GDM1 (cell line): ENCODE results near the gene ARL14.
"Not testable (repeated sequence)": the region's sequence is repeated elsewhere in the genome, so short reads cannot be mapped to it uniquely, and the experiment has no call there.

Source experiments
- DNase-seq: peaks from one replicate; lab custom pipeline; 2025; lab: John Stamatoyannopoulos, UW

ARL14 gene

DNA sequence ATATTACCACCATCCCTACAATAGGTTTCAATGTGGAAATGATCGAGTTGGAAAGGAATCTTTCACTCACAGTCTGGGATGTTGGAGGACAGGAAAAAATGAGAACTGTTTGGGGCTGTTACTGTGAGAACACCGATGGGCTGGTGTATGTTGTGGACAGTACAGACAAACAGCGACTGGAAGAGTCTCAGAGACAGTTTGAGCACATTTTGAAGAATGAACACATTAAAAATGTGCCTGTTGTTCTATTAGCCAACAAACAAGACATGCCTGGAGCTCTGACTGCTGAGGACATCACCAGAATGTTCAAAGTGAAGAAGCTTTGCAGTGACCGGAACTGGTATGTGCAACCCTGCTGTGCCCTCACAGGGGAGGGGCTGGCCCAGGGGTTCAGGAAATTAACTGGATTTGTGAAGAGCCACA is 510 bp downstream of the ARL14 start:
- no peak for DNase-seq

DNA sequence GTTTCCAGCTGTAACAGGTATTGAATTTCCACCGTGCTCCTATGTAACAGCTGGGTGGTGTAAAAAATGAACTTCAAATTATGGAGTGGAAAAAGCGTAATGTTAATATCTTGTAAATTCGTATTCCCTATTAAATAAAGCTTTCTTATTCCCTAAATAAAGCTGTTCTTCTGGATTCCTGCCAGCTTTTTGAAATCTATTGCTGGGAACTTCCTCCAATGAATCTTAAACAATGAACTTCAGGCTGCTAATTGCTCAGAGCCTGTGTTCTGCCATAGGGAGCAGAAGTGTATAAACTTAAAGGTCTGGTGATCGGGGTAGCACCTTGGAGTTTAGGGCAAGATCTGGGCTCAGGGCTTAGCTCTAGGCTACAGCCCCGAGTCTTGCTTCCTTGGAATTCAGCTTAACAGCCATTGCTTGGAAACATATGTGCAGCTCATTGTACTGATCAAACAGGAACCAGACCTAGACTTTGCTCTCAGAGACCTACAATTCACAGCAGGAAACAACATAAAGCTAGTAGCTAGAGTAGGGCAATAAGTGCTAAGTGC is 1.4 kb downstream of the ARL14 start:
- DNase-seq, result no peak

GRCh38 chr3:160684368-160684740 is 7.4 kb downstream of the ARL14 start:
- DNase-seq, result no peak

DNA sequence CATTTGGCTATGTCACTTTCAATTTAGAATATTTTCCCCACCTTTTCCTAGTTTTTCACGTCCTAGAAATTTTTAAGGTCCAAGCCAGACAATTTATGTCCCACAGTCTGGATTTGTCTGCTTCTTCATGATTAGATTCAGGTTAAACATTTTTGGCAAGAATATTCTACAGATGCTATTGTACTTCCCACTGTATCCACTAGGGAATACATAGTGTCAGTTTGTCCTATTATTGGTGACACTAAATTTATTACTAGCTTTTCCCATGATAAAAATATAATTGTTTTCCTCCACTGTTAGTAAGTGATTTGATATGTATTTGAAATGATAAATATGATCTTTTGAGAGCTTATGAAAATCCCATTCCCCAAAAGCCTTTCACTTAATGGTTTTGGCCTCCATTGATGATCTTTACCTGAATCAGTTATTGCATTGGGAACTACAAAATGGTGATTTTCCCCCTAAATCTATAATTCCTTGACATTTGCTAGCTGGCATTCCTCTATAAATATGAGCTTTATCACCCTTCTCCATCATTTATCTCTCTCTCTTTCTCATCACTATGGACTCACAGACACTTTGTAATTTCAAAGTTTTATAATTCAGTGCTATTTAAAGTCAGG is 8.3 kb downstream of the ARL14 start:
- no peak for DNase-seq

GRCh38 chr3:160686955-160687535 is 10.1 kb downstream of the ARL14 start:
- no peak for DNase-seq

DNA sequence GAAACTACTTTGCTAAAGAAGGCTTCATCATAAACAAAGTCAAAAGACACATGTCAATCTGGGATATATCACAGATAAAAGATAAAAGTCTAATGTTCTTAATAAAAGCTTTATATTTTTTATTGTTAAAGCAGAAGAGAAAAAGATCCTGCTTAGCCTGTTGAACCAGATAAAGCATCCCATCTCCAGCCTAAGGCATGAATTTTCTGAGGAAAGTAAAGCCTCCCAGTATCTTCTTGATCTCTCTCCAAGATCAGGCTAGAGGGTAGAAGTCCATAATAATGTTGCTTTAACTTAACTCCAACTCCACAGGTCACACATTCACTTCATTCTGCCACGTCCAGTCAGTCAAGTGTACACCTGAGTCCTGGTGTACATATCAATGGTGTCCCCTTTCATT is 14.2 kb downstream of the ARL14 start:
- DNase-seq, result no peak

DNA sequence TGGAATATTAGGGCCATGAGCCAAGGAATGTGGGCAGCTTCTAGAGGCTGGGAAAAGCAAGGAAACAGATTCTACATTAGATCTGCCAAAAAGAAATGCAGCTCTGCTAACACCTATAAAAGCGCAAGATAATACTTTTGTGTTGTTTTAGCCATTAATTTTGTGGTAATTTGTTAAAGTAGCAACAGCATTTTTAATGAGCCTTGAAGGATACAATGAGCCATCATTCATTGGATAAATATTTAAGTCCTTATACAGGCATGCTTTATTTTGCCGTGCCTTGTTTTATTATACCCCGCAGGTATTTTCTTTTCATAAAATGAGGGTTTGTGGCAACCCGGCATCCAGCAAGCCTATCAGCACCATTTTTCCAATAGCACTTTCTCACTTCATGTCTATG is 15.0 kb downstream of the ARL14 start:
- no peak for DNase-seq

DNA sequence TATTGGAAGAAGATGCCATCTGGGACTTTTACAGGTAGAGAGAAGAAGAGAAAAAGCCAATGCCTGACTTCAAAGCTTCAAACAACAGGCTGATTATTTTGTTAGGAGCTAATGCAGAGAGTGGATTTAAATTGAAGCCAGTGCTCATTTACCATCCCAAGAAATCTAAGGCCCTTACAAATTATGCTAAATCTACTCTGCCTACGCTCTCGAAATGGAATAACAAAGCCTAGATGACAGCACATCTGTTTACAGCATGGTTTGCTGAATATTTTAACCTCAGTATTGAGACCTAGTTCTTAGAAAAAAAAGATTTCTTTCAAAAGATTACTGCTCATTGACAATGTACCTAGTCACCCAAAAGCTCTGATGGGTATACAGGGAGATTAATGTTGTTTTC is 16.2 kb downstream of the ARL14 start:
- no peak for DNase-seq

DNA sequence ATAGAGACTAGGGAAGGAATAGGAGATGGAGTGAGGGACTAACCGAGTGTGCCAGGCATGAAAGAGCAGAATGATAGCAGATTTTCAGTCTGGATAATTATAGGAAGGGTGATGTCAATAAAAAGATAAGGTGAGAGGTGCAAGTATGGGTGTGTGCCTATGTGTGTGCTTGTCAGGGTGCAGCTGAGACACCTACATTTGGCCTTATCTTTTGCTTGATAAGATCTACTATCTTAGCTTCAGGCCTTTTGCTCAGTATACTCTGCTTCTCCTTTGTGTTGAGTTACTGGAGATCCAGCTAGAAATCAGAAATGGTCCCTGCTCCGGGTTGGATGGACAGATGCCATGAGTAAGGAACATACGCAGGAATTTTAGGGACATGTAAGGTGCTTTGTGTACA is 17.4 kb downstream of the ARL14 start:
- DNase-seq, result no peak

DNA sequence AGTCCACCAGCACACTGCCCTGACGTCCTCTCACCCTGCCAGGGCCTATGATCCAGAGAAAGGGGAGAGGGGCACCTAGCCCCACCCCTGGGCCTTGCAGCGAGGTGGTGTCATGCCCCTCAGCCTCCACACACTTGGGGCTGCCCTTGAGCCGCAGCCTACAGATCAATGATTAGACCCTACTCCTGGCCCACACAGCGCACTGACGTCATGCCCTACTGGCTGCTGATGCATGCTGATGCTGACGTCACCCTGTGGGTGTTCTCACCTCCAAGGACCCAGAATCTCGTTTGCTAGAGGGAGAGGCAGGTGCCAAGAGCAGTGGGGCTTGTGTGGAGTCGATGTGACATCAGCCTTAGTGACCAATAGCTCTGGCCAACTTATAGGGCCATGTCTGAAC is 18.0 kb downstream of the ARL14 start:
- no peak for DNase-seq

- no peak for DNase-seq
Observed at GRCh38 chr3:160695915-160696327, 19.0 kb downstream of the ARL14 start.

DNA sequence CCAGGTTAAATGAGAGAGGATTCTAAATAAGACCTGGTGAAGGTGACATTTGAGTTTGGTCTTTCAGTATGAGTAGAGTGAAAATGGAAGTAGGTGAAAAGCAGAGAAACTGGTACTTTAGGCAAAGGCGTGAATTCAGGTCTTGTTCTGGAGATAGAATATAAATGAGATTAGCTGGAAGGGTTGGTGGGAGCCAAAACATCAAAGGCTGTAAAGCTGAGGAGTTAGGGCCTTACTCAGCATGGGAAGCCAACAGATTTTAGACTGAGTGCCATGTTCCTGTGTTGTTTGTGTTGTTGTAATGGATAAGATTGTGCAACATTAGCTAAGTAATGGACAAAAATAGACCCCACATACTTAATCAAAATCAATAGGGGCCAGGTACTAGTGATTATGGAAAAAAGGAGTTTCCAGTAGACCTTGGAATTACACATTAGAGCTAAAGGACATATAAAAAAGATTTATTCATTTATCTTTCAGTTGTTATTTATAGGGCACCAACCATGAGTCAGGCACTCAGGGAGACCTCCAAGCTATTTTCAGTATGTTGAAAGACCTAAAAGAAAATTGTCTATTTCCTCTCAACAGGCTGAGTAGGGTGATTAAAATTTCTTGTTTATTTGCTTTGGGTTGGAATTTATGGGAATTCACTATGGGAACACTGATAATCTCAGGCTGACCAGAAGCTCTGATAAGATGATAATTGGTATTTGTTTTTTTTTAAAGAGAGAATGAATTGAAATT is 20.8 kb downstream of the ARL14 start:
- no peak for DNase-seq

GRCh38 chr3:160698599-160699195 is 21.7 kb downstream of the ARL14 start:
- no peak for DNase-seq

GRCh38 chr3:160701490-160701889 is 24.5 kb downstream of the ARL14 start:
- DNase-seq, result no peak

- no peak for DNase-seq
Observed at GRCh38 chr3:160702290-160702689, 25.3 kb downstream of the ARL14 start.

DNA sequence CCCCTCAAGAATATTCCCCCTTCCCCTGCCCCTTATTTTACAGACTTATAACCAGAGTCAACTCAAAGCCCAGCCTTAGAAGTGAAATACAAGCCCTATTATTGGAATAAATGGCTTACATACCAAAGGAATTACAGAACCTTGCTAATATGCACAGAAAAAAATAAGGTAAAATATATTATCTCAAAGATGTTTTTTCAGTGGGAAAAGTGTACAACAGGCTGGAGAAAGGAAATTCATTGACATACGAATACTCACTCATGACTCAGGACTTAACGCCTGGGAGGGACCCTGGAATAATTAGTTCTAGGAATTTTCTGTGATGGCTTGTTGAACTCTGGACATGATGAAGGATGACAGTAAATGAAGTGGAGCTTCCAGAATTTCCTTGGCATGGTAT is 27.0 kb downstream of the ARL14 start:
- DNase-seq, result no peak

GRCh38 chr3:160707187-160707794 is 30.3 kb downstream of the ARL14 start:
- peak; percentile 12 for DNase-seq

DNA sequence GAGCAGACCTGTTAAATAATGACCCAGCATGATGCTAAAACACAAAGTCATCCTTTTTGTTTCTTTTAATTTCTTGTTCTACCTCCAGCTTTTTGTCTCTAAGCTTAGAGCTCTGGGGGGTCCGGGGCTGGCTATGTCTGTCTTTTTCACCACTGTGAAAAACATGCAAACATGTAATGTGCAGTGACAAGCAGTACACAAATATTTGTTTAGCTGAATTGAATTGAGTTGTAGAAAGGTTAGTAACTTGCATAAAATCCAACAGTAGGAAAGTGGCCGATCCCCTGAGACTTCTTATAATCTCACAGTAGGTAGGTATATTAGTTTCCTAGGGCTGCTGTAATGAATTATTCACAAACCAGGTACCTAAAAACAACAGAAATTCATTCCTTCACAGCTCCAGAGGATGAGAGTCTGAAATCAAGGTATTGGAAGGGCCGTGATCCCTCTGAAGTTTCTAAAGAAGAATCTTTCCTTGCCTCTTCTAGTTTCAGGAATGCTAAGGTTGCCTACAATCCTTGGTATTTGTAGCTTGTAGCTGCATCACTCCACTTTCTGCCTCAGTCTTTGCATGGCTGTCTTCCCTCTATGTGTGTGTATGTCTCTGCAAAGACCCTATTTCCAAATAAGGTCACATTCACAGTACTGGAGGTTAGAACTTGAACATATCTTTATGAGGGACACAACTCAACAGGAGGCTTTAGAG is 32.7 kb downstream of the ARL14 start:
- DNase-seq, result no peak

GRCh38 chr3:160713144-160713543 is 36.2 kb downstream of the ARL14 start:
- not testable (repeated sequence) for DNase-seq

- DNase-seq, result no peak
Observed at GRCh38 chr3:160719710-160720109, 42.8 kb downstream of the ARL14 start.

DNA sequence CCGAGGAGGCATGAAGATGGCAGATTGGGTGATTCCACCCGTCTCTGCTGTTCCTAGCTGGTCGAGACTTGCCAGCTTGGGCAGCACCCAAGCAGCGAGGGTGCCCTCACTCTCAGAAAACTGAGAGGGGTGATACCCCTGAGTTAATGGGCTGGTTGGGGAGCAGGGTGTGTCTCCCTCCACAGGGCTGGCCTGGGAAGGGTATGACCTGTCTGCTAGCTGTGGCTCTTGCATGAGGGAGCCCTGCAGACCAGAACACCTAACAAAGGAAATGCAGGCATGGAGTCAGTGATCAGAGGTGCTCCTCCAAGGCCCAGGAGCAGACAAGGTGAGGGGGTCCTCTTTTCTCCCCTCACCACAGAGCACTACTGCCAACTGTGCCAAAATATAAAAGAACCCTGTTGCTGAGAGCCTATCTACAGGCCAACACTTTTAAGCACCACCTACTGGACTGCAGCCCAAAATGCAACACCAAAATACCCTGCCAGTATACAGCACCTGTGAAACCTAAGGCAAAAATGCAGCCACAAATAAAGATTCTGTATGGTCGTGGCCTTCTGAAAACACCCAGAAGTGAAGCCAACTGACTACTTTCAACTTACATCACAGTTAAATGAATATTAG is 43.3 kb downstream of the ARL14 start:
- no peak for DNase-seq
